Prostate gland (tissue), 2 donors: ENCODE data around the gene PILRA. TPM values are rescaled to one million over a fixed set of nuclear protein-coding genes. Genes with fewer than 3 reads are reported as not detected.
"Not testable (repeated sequence)": the region's sequence is repeated elsewhere in the genome, so short reads cannot be mapped to it uniquely, and the experiment has no call there.

Experiments used
- DNase-seq: peaks from one replicate; pipeline ENCODE4 v3.0.0-alpha.2; 2019; ENCODE audit warnings: low spot score
- H3K27ac ChIP-seq, 2 donors: fragments of 200-600 bp; sonication (generic); 2 replicates each; pipeline ENCODE4 v1.5.1; 2017 to 2019
- H3K27me3 ChIP-seq: fragments of 200-600 bp; sonication (generic); replicated peaks from 2 replicates; pipeline ENCODE4 v1.5.1; 2019; ENCODE audit not compliant: insufficient read depth
- H3K36me3 ChIP-seq, 2 donors: fragments of 200-600 bp; sonication (generic); 1 replicate in 1 of 2; 2 replicates in 1 of 2; pipeline versions ENCODE4 v1.5.1 to v1.8.1; 2017 to 2019
- H3K4me1 ChIP-seq: fragments of 200-600 bp; sonication (generic); replicated peaks from 2 replicates; pipeline ENCODE4 v1.5.1; 2019
- H3K4me3 ChIP-seq, 2 donors: fragments of 200-600 bp; sonication (generic); 2 replicates each; pipeline ENCODE4 v1.5.1; 2017 to 2019
- H3K9me3 ChIP-seq: fragments of 200-600 bp; sonication (generic); 2 replicates; pipeline ENCODE4 v1.5.1; 2017
- POLR2A ChIP-seq: fragments of 450-650 bp; IDR thresholded peaks from one replicate; pipeline ENCODE4 v1.6.1; 2016; ENCODE audit warnings: antibody characterized with exemption, mild to moderate bottlenecking
- POLR2AphosphoS5 ChIP-seq: sonication (generic); formaldehyde crosslinking; IDR thresholded peaks from one replicate; pipeline ENCODE4 v1.6.1; 2017; ENCODE audit warnings: antibody characterized with exemption
- WGBS: methylation state at CpG from one replicate; pipeline ENCODE4 v1.1.5; 2018; 5-methylcytosine and 5-hydroxymethylcytosine counted together
- intact Hi-C: fragments of 100-400 bp; cut with DNase I; formaldehyde crosslinking; loops from one replicate; pipeline ENCODE4 v1.14.2; 2022
- total RNA-seq, 2 donors: library from RNA; depleted of rRNA; stranded (reverse); fragments of >200 nt; gene quantifications; one replicate each; pipeline ENCODE4 v1.1.0, GENCODE V29; 2016
- TF ChIP-seq, protein P1 (sequence below), 4 experiments: fragments of 200-600 bp in 2 of 4; fragments of 450-650 bp in 2 of 4; sonication (generic) in 2 of 4; IDR thresholded peaks; 1 replicate in 3 of 4; 2 replicates in 1 of 4; pipeline ENCODE4 v1.5.1; 2016 to 2019; ENCODE audit warnings: antibody characterized with exemption in 4 of 4, mild to moderate bottlenecking in 2 of 4, moderate library complexity in 2 of 4

PILRA gene
- total RNA-seq, result 10 to 100 TPM in 1 of 2 donors, 1 to 10 TPM in 1; 4.9 to 11.9 TPM

DNA sequence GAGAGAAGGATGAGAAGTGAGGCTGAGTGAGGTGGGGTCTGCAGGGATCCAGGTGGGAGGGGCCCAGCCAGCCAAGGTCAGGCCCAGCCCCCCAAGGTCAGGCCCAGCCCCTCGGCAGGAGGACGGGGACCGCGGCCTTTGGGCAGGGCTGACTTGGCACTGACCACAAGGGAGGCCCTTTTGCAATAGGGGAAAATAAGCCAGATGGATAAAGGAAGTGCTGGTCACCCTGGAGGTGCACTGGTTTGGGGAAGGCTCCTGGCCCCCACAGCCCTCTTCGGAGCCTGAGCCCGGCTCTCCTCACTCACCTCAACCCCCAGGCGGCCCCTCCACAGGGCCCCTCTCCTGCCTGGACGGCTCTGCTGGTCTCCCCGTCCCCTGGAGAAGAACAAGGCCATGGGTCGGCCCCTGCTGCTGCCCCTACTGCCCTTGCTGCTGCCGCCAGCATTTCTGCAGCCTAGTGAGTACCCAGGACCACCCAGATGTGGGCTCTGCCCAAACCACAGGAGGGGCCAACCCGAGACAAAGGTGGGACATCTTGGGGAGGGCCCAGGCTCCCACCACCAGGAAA is at the start of gene PILRA:
Gene PILRA (plus strand): TSS at position 227 of the 571 bp plus-strand sequence. CDS start 170 bp downstream, at position 397.
- no peaks in the 10 kb centered on the region for H3K36me3 ChIP-seq
- no peak within 1 kb of the TSS for H3K27ac ChIP-seq
- 67% methylated on average over 12 of the region's 12 CpGs for WGBS
- no peaks in the 10 kb centered on the region for H3K9me3 ChIP-seq
- peaks cover 2% of the 10 kb centered on the region for H3K4me1 ChIP-seq
- no peak within 1 kb of the TSS for H3K4me3 ChIP-seq
- no peaks in the 10 kb centered on the region for H3K27me3 ChIP-seq
- TF ChIP-seq POLR2A (no peak), POLR2AphosphoS5 (no peak)
- TF ChIP-seq, protein P1, sequence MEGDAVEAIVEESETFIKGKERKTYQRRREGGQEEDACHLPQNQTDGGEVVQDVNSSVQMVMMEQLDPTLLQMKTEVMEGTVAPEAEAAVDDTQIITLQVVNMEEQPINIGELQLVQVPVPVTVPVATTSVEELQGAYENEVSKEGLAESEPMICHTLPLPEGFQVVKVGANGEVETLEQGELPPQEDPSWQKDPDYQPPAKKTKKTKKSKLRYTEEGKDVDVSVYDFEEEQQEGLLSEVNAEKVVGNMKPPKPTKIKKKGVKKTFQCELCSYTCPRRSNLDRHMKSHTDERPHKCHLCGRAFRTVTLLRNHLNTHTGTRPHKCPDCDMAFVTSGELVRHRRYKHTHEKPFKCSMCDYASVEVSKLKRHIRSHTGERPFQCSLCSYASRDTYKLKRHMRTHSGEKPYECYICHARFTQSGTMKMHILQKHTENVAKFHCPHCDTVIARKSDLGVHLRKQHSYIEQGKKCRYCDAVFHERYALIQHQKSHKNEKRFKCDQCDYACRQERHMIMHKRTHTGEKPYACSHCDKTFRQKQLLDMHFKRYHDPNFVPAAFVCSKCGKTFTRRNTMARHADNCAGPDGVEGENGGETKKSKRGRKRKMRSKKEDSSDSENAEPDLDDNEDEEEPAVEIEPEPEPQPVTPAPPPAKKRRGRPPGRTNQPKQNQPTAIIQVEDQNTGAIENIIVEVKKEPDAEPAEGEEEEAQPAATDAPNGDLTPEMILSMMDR (IDR thresholded peaks at IDR 0.05), result no peak
- intact Hi-C loops, result no loop called here
- no peak for DNase-seq

DNA sequence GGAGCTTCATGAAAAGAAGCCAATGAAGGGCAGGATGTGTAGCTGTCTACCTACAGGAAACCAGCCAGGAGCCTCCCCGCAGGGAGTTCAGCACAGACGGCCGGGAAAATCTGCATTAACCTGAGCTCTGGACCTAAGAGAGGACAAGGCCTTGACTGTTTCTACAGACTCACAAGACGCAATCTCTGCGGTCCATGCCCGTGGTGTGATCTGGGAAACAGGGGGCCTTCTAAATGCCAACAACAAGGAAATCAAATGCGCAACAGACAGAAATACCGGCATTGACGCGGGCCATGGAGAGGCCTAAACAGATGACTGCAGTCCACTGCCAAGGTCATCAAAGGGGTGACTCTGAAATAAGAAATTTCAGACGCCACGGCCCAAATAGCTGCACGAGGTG is 49.1 kb upstream of the PILRA start:
- H3K4me1 ChIP-seq, H3K27me3 ChIP-seq, H3K27ac ChIP-seq, H3K9me3 ChIP-seq, intact Hi-C loops, H3K4me3 ChIP-seq, H3K36me3 ChIP-seq, DNase-seq: not testable (repeated sequence)
- 90% methylated on average over 13 of the region's 13 CpGs for WGBS

- 91% methylated on average over 9 of the region's 9 CpGs for WGBS
- H3K36me3 ChIP-seq, intact Hi-C loops: not testable (repeated sequence)
These were observed 47.6 kb upstream of the PILRA start for GRCh38 chr7:100325671-100326070.

GRCh38 chr7:100326914-100327313 is 46.4 kb upstream of the PILRA start:
- H3K9me3 ChIP-seq, intact Hi-C loops, H3K4me1 ChIP-seq, H3K27ac ChIP-seq, H3K4me3 ChIP-seq, H3K27me3 ChIP-seq, DNase-seq, H3K36me3 ChIP-seq: not testable (repeated sequence)
- WGBS, result 90% methylated on average over 7 of the region's 11 CpGs

More at GRCh38 chr7:100325671-100326070, 47.6 kb upstream of the PILRA start:
- not testable (repeated sequence) for H3K9me3 ChIP-seq, DNase-seq, H3K4me3 ChIP-seq, H3K4me1 ChIP-seq, H3K27ac ChIP-seq, H3K27me3 ChIP-seq

- Histone ChIP-seq H3K27ac (peak overlapping the region; percentile 90 to 95), H3K4me3 (peak overlapping the region; percentile 72 to 78)
- H3K27me3 ChIP-seq, intact Hi-C loops, H3K4me1 ChIP-seq, H3K9me3 ChIP-seq, H3K36me3 ChIP-seq: not testable (repeated sequence)
- DNase-seq, result peak; percentile 89
- under 1% methylated on average over 71 of the region's 85 CpGs for WGBS
- TF ChIP-seq POLR2AphosphoS5 (peak; percentile 92), POLR2A (peak; percentile 96)
- TF ChIP-seq, protein P1 (IDR thresholded peaks at IDR 0.05), result peak in 2 of 4 experiments; percentile 22 to 35
These were observed 37.5 kb upstream of the PILRA start for GRCh38 chr7:100335566-100336466.

DNA sequence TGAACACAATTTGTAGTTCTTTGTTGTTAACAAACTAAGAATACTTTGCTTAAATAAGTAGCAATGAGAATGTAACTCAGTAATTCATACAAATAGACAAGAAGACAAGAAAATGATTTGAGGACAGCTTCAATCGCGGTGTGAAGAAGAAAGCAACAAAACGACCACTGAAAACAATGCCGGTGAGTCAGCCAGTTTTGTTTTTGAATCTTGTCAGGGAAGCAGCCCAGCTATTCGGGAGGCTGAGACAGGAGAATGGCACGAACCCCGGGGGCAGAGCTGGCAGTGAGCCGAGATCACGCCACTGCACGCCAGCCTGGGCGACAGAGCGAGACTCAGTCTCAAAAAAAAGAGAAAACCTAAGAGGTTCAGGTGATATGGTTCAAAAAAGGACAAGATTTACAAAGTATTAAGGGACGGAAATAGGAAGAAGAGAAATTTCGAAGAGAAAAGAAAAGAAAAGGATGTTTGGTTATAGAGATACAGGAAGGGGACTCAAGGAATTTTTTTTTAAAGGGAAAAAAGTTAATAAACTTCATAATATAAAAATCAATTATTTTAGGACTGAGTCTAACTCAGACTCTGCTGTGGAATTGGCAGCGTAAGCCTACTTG is 35.1 kb upstream of the PILRA start:
- H3K27me3 ChIP-seq, H3K4me3 ChIP-seq, H3K9me3 ChIP-seq, H3K27ac ChIP-seq, intact Hi-C loops, H3K36me3 ChIP-seq, DNase-seq, H3K4me1 ChIP-seq: not testable (repeated sequence)
- 61% methylated on average over 15 of the region's 15 CpGs for WGBS
